ENCODE data around the gene GALNT7.
"Not testable (repeated sequence)": the region's sequence is repeated elsewhere in the genome, so short reads cannot be mapped to it uniquely, and the experiment has no call there.

GALNT7 gene

GRCh38 chr4:173166491-173166890 is 2.1 kb upstream of the GALNT7 start:
- H3K4me3 ChIP-seq (ENCODE audit: low read depth, low read length) = no peak overlapping the region

DNA sequence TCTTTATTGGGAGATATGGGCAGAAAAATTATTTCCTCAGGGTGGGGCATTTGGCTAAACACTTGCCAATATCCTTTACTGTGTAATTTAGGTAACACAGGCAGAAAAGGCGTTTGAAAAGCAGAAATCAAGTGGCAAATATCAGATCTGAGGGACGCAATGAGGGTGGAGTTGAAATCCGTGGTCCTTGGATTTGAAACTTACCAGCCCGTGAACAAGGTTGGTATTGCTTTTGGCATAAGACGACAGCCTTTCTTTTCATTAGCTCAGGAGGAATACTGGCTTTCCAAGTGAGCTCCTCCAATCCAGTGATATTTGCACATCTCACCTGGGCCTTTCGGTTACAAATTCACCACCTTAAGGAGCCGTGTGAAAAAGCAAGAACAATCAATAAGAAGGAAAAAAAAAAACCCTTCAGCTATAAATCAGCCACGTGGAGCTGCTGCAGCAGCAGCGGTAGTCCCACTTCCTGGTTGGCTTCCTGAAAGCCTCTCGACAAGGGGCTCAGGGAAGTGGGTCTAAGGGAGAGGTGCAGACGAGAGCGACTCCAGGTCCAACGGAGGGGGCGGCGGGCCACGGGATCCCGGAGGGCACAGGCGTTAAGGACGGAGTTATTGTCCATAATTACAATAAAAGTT is 734 bp upstream of the GALNT7 start:
- H3K4me3 ChIP-seq (ENCODE audit: low read depth, low read length) = peak overlapping the region; percentile 86

DNA sequence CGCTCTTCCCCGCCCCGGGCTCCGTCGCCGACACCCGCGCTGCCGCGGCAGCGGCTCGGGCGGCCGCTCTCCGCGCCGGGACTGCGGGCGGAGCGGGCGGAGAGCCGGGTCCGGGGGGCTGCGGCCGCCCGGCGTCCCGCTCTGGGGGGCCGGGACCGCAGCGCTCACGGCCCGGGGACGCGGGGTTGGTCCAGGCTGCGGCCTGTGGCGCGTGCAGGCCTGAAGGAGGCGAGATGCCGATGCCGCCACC is 492 bp downstream of the GALNT7 start:
- H3K4me3 ChIP-seq (ENCODE audit: low read depth, low read length) = peak overlapping the region; percentile 86

DNA sequence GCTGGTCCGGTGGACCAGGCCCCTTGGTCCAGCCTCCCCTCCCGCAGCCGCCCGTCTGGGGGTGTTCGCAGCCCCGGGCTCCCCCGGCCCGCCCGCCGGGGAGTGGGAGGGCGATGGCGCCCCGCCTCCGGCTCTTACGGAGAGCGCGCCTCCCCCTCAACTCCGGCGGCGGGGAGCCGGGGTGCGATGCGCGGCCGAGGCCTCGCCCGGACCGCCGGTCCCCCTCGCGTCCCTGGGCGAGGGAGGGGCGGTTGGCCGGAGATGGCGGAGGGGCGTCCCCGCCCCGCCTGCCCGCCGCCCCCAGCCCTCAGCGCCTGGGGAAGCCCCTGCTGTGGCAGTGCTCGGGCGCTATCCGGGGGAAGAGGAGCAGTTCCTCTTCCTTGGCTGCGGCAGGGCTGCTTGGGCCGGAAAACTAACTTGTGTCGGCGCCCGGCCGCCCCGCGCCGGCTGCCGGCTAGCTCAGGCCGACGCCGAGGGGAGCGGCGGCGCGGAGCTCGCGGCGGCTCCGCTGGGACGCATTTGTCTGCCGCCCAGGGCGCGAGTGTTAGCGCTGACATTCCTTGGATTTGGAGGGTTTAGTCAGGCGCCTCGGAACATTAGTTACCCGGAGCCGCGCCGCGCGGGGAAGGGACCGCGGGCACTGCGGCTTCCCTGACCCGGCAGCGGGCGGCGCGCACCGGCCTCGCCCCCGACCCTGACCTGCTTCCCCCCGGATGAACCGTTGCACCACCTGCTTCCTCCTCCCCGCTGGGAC is 994 bp downstream of the GALNT7 start:
- peak overlapping the region; percentile 86 for H3K4me3 ChIP-seq (ENCODE audit: low read depth, low read length)

- peak overlapping the region; percentile 86 for H3K4me3 ChIP-seq (ENCODE audit: low read depth, low read length)
Observed at GRCh38 chr4:173170182-173170778, 1.7 kb downstream of the GALNT7 start.

DNA sequence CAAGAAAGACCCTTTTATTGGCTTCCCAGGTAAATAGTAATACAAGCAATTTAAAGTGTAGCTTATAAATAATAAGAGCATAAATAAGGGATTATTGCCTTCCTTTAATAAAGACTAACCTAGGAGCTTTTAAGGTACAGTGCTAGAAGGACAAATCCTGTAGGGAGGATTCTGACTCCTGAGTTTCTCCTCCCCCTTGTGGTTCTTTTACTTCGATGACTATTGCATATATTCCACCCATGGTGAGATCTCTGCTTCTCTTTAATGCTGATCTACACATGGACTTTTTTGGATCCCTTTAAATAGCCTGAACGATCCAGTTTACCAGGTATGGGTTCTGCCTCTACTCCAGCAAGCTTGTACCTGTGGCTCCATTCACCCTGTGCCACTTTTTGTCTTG is 2.5 kb downstream of the GALNT7 start:
- H3K4me3 ChIP-seq (ENCODE audit: low read depth, low read length) = no peak overlapping the region

- H3K4me3 ChIP-seq (ENCODE audit: low read depth, low read length) = no peak overlapping the region
Observed at GRCh38 chr4:173171987-173172386, 3.4 kb downstream of the GALNT7 start.

DNA sequence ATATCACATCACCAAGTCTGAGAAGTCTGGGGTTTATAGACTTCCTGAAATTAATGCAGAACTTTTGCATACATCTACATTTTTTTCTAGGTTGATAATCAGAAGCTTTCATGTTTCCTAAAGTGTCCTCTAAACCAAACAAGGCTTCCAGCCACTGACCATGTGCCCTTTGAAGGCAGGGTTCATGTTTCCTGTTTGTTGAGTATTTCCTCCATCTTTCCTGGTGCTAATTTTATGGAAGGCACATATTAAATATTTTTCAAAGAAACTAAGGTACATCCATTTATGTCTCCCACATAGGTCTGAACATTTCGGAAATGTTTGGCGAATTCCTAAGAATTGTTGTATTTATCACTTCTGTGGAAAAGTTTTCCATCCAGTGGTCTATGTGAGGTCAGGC is 5.6 kb downstream of the GALNT7 start:
- H3K4me3 ChIP-seq (ENCODE audit: low read depth, low read length) = no peak overlapping the region

GRCh38 chr4:173174594-173175012 is 6.0 kb downstream of the GALNT7 start:
- no peak overlapping the region for H3K4me3 ChIP-seq (ENCODE audit: low read depth, low read length)

- H3K4me3 ChIP-seq (ENCODE audit: low read depth, low read length) = no peak overlapping the region
Observed at GRCh38 chr4:173176010-173176409, 7.4 kb downstream of the GALNT7 start.

GRCh38 chr4:173177232-173177631 is 8.6 kb downstream of the GALNT7 start:
- H3K4me3 ChIP-seq (ENCODE audit: low read depth, low read length) = no peak overlapping the region

GRCh38 chr4:173178144-173178543 is 9.5 kb downstream of the GALNT7 start:
- H3K4me3 ChIP-seq (ENCODE audit: low read depth, low read length) = no peak overlapping the region

DNA sequence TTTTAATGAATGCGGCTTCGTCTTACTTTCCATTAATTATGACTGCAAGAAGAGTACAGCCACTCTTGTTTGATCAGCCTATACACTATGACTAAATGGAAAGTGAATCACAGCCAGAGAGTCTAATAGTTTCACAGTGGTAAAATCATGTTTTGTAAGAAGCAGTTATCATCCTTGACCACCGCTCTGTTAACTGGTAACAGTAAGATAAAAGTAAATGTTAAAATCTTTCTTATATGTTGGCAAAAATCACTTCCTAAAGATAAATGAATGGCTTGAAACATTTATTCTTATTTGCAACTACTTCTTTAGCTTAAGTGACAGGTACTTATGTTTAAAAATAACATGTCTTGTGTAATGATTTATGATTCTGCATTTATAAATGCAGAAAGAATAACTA is 13.2 kb downstream of the GALNT7 start:
- H3K4me3 ChIP-seq (ENCODE audit: low read depth, low read length) = no peak overlapping the region

- H3K4me3 ChIP-seq (ENCODE audit: low read depth, low read length) = no peak overlapping the region
Observed at GRCh38 chr4:173182403-173182802, 13.8 kb downstream of the GALNT7 start.

GRCh38 chr4:173183659-173184247 is 15.1 kb downstream of the GALNT7 start:
- H3K4me3 ChIP-seq (ENCODE audit: low read depth, low read length) = not testable (repeated sequence)

DNA sequence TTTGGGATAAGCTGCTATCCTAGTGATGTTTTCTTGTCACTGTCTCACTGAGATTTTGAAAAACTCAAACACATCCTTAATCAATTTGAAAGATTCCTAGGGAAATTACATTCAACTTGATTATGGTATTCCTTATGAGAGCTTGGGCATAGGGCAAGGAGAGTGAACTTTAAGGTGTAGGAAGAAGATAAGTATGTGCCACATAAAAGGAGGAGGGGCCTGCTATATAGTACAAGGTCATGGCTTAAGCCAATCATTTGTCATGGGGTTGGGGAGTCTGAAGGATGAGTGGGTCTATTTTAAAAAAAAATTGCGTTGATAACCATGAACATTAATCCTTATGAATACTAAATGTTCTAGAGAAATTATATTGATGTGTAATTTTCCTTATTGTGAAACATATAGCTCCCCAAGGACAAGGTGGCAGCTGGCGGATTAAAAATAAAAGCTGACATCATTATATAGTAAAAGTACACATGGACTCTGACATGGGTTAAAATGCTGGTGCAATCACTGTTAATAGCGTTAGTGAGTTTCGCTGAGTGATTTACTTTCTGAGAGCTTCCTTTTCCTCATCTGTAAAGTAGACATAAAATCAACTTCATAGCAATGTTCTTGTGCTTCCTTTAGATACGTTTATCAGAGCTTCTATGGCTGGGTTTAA is 17.4 kb downstream of the GALNT7 start:
- H3K4me3 ChIP-seq (ENCODE audit: low read depth, low read length) = no peak overlapping the region

DNA sequence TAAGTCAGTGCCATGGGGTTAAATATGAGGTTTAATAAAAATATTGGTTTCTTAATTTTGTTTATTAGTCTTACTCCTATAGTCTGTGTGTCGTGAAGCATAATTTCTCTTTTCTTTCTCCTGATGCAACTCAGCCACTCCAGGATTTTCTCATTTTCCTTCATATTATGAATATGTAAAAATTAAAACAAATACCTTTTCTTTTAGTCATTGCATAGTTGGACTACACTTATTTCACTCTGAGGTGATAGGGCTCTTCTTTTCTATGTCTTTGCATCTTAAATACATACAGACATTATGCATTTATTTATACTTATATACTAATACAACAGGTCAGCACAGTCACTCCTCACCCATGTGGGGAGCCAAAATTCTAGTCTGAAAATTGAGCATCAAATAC is 19.1 kb downstream of the GALNT7 start:
- H3K4me3 ChIP-seq (ENCODE audit: low read depth, low read length) = no peak overlapping the region

DNA sequence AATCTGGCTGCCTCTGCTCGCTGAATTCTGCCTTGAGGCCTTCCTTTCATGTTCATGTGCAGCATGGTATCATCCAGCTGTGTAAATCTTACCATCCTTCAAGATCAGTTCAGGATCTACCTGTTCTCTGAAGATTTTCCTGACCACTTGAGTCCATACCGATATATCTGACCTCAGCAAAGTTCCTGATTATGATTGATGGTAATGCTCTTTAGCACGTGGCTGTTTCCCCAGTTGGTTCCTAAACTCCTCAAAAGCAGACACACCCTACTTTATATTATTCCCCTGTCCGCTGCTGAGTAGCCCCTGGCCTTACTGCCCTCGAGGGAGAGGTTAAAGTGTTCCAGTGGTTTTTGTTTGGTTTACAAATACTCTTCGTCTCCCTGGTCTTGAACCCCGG is 20.0 kb downstream of the GALNT7 start:
- no peak overlapping the region for H3K4me3 ChIP-seq (ENCODE audit: low read depth, low read length)

- H3K4me3 ChIP-seq (ENCODE audit: low read depth, low read length) = no peak overlapping the region
Observed at GRCh38 chr4:173189117-173189693, 20.6 kb downstream of the GALNT7 start.

DNA sequence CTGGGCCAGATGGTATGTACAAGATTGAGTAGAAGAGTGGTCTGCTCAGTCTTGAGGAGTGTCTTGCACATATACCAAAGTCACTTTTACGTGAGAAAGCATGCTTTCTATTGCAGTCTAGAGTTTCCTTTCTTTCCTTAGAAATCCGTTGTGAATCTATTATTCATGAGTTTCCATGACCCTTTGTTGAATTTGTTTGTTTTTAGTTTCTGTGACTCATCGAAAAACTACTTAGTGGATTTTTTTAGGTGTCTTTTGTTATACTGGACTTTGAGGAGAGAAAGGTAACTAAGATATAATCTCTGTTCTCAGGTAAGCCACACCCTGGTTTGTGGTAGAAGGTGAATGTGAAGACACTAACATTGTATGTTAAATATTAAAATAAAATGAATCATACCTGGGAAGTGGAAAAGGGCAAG is 23.0 kb downstream of the GALNT7 start:
- no peak overlapping the region for H3K4me3 ChIP-seq (ENCODE audit: low read depth, low read length)
